Muscle layer of colon (tissue), 2 donors: ENCODE measurements around the gene COL26A1.

Experiments
- H3K27ac ChIP-seq: one replicate; pipeline ENCODE4 v1.7.0; 2013; ENCODE audit warnings: low read depth, mild to moderate bottlenecking, low read length, moderate library complexity
- H3K27me3 ChIP-seq, 2 donors: one replicate each; pipeline ENCODE4 v1.7.0; 2013; ENCODE audit warnings: low read length in 2 of 2, mild to moderate bottlenecking in 2 of 2; ENCODE audit not compliant: insufficient read depth in 2 of 2, control insufficient read depth in 1 of 2
- H3K36me3 ChIP-seq: one replicate; pipeline ENCODE4 v1.7.0; 2013; ENCODE audit warnings: mild to moderate bottlenecking, low read length; ENCODE audit not compliant: insufficient read depth
- H3K4me1 ChIP-seq: one replicate; pipeline ENCODE4 v1.7.0; 2013; ENCODE audit warnings: mild to moderate bottlenecking, low read length; ENCODE audit not compliant: insufficient read depth
- H3K4me3 ChIP-seq, 2 donors: one replicate each; pipeline ENCODE4 v1.7.0; 2013; ENCODE audit warnings: low read length in 2 of 2, low read depth in 1 of 2, mild to moderate bottlenecking in 1 of 2, moderate library complexity in 1 of 2
- H3K9ac ChIP-seq: one replicate; pipeline ENCODE4 v1.7.0; 2013; ENCODE audit warnings: low read length
- H3K9me3 ChIP-seq: one replicate; pipeline ENCODE4 v1.7.0; 2013; ENCODE audit warnings: mild to moderate bottlenecking, low read length
- donor health status: abdominal sarcoma.
- donor health status: Adenocarcinoma of cecum.

Gene COL26A1

DNA sequence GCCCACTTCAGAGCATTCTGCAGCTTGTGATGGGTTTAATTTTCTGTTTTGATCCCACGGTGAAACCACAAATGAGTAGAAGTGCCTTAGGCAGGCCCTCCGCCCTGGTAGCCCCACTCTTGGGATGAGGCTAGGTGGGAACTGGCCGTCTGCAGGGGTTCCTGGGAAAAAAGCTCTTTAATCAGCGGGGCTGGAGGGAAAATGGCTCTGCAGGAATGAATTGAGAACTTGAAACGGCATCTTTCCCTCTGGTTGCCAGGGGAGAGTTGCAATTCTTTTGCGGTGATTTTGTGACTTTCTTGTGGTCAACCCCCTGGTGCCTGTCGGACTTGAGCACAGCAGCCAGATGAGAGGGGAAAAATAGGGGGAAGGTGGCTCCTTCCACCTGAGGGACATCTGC is 32.7 kb downstream of the COL26A1 start:
- Histone ChIP-seq H3K9me3 (no peaks in the 10 kb centered on the region), H3K27me3 (peaks cover 0 to 21% of the 10 kb centered on the region in 2 donors), H3K4me3 (no peak overlapping the region), H3K4me1 (no peaks in the 10 kb centered on the region), H3K36me3 (no peaks in the 10 kb centered on the region), H3K27ac (no peak overlapping the region), H3K9ac (no peak overlapping the region)

- peaks cover 0 to 21% of the 10 kb centered on the region in 2 donors for H3K27me3 ChIP-seq
- H3K9ac ChIP-seq: no peak overlapping the region
- H3K9me3 ChIP-seq: no peaks in the 10 kb centered on the region
- no peak overlapping the region for H3K4me3 ChIP-seq
- H3K4me1 ChIP-seq: no peaks in the 10 kb centered on the region
- H3K27ac ChIP-seq: no peak overlapping the region
- H3K36me3 ChIP-seq: no peaks in the 10 kb centered on the region
Measured at GRCh38 chr7:101397243-101397642, 34.6 kb downstream of the COL26A1 start.

DNA sequence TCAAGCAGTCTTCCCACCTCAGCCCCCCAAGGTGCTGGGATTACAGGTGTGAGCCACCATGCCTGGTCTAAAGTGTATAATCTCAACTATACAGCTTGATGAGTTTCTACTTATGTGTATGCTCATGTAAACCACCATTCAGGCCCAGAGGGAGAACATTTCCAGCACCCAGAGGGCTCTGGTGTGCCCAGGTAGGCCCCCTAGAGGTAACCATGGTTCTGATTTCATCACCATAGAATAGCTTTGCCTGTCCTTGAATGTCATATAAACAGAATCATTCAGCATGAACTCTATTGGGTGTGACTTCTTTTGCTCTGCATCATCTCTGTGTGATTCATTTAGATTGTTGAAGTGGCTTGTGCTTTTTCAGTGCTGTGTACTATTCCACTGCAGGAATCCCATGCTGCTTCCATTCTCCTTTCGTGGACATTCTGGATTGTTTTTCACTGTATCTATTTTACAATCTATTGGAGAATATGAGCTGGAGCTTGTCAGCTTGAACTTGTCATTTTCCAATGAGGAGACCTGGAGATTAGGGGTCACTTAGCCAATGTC is 35.2 kb downstream of the COL26A1 start:
- H3K9me3 ChIP-seq: no peaks in the 10 kb centered on the region
- H3K27me3 ChIP-seq: peaks cover 0 to 21% of the 10 kb centered on the region in 2 donors
- H3K4me3 ChIP-seq: no peak overlapping the region

DNA sequence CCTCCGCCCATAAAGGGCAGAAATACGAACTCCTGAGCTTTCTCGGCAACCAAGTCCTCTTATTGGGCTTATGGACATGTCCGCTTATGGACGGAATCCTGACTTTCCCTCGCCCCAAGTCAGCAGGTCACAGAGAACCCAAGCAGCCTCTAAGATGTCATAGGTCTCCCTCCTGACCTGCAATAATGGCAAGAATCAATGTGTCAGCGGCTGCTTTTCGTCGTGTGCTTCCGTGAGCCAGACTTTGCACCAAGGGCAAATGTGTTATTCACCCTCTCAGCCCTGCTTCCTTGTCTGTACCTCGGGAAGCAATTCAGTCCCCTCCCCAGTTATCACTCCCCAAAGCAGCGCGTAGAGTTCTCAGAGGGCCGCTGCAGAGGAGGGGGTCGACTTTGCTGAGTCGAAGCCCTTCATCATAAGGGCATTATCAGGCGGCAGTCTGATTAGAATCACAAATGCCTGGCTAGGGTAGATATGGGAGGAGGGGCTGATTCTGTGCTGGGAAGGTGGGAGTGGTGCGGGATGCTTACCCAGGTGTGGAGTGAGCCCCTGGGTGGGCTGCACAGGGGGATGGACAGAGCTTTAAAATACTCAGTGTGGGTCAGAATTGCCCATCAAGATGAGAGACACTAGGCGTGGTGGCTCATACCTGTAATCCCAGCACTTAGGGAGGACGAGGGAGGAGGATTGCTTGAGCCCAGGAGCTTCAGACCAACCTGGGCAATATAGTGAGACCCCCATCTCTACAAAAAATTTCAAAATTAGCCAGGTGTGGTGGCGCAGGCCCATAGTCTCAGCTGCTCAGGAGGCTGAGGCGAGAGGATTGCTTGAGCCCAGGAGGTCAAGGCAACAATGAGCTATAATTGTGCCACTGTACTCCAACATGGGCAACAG is 36.0 kb downstream of the COL26A1 start:
- no peak overlapping the region for H3K4me3 ChIP-seq
- peaks cover 0 to 21% of the 10 kb centered on the region in 2 donors for H3K27me3 ChIP-seq
- no peaks in the 10 kb centered on the region for H3K36me3 ChIP-seq
- no peak overlapping the region for H3K9ac ChIP-seq
- H3K27ac ChIP-seq: no peak overlapping the region
- no peaks in the 10 kb centered on the region for H3K9me3 ChIP-seq
- H3K4me1 ChIP-seq: no peaks in the 10 kb centered on the region

More for the DNA sequence above, 35.2 kb downstream of the COL26A1 start:
- Histone ChIP-seq H3K9ac (no peak overlapping the region), H3K4me1 (no peaks in the 10 kb centered on the region), H3K27ac (no peak overlapping the region), H3K36me3 (no peaks in the 10 kb centered on the region)

GRCh38 chr7:101399759-101400158 is 37.1 kb downstream of the COL26A1 start:
- Histone ChIP-seq H3K9ac (no peak overlapping the region), H3K27ac (no peak overlapping the region)

DNA sequence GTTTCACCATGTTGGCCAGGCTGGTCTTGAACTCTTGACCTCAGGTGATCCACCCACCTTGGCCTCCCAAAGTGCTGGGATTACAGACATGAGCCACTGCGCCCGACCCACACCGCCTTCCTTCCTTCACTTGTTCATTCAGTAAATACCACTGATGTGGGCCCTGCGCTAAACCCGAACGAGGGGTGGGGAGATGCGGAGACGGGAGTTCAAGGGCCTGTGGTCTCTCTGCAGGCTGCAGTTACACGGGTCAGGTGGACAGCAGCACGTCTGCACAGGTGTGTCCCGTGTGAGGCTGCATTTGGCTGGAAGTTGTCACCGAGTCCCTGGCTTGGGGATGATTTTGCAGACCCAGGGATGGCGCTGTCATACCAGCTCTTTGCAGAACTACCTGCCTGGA is 38.1 kb downstream of the COL26A1 start:
- H3K9me3 ChIP-seq: no peaks in the 10 kb centered on the region
- H3K4me1 ChIP-seq: no peaks in the 10 kb centered on the region
- no peak overlapping the region for H3K27ac ChIP-seq
- H3K9ac ChIP-seq: no peak overlapping the region
- peaks cover 0 to 15% of the 10 kb centered on the region in 2 donors for H3K27me3 ChIP-seq
- no peak overlapping the region for H3K4me3 ChIP-seq
- H3K36me3 ChIP-seq: no peaks in the 10 kb centered on the region

More at GRCh38 chr7:101399759-101400158, 37.1 kb downstream of the COL26A1 start:
- Histone ChIP-seq H3K4me1 (no peaks in the 10 kb centered on the region), H3K36me3 (no peaks in the 10 kb centered on the region), H3K4me3 (no peak overlapping the region), H3K27me3 (peaks cover 0 to 15% of the 10 kb centered on the region in 2 donors), H3K9me3 (no peaks in the 10 kb centered on the region)

- Histone ChIP-seq H3K4me3 (no peak overlapping the region), H3K9me3 (no peaks in the 10 kb centered on the region), H3K27me3 (peaks cover 0 to 15% of the 10 kb centered on the region in 2 donors), H3K36me3 (no peaks in the 10 kb centered on the region), H3K9ac (no peak overlapping the region), H3K27ac (no peak overlapping the region), H3K4me1 (no peaks in the 10 kb centered on the region)
Measured at GRCh38 chr7:101401390-101402080, 38.9 kb downstream of the COL26A1 start.

DNA sequence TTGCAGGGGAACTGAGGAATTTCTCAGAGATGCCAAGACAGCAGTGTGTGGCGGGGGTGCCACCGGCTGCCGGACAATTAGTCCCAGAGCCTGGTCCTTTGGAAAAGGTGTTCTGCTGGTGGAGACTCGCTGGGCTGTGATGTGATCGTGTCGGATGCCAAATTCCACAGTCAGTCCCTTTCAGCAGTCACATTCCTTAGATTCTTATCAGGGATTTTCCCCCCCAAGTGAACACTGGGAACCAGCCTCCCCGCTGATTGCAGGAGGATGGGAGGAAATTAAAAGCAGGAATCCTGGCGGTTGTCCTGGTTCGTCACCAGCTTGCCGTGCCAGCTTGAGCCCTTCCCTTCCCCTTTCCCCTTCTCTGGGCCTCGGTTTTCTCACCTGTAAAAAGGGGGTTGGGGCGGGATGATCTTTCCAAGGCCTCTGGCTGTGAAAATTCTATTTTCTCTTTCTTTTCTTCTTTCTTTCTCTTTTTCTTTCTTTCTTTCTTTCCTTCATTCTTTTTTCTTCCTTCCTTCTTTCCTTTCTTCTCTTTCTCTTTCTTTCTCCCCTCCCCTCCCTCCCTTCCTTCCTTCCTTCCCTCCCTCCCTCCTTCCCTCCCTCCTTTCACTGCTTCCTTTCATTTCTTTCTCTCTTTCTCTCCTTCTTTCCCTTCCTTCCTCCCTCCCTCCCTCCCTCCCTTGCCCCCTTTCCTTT is 39.6 kb downstream of the COL26A1 start:
- no peaks in the 10 kb centered on the region for H3K36me3 ChIP-seq

GRCh38 chr7:101402835-101403234 is 40.2 kb downstream of the COL26A1 start:
- Histone ChIP-seq H3K9ac (no peak overlapping the region), H3K9me3 (no peaks in the 10 kb centered on the region), H3K4me3 (no peak overlapping the region), H3K27ac (no peak overlapping the region), H3K27me3 (peaks cover 0 to 11% of the 10 kb centered on the region in 2 donors), H3K36me3 (no peaks in the 10 kb centered on the region), H3K4me1 (no peaks in the 10 kb centered on the region)

More for the DNA sequence above, 39.6 kb downstream of the COL26A1 start:
- Histone ChIP-seq H3K27ac (no peak overlapping the region), H3K4me3 (no peak overlapping the region), H3K9ac (no peak overlapping the region), H3K27me3 (peaks cover 0 to 15% of the 10 kb centered on the region in 2 donors), H3K9me3 (no peaks in the 10 kb centered on the region), H3K4me1 (no peaks in the 10 kb centered on the region)

DNA sequence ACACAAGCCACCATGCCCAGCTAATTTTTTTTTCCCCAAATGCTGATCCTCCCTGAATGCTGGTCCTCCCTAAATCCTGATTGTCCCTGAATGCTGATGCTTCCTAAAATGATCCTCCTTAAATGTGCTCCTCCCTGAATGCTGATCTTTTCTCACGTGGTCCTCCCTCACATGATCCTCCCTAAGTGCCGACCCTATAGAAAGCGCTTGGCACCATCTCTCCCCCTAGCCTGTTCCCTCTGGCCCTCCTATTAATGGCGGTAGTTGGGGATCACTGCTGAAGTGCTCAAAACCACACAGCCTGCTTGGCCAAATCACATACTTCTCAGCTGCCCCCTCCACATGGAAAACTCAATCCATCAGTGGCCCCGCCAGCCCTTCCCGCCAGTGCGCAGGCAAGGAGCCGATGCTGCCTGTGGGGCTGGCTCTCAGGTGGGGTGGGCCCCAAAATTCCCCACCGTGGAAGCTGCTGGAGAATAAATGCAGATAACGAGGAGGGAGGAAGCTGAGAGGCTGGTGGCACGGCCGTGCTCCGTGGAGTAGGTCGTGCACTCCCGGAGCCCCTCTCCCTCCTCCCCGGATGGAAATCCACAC is 42.9 kb downstream of the COL26A1 start:
- Histone ChIP-seq H3K4me1 (no peaks in the 10 kb centered on the region), H3K36me3 (no peaks in the 10 kb centered on the region), H3K27me3 (peaks cover 0 to 7% of the 10 kb centered on the region in 2 donors), H3K9me3 (no peaks in the 10 kb centered on the region), H3K4me3 (no peak overlapping the region), H3K9ac (no peak overlapping the region), H3K27ac (no peak overlapping the region)
